Stimulated activated CD8-positive, alpha-beta memory T cell treated with anti-CD3 and anti-CD28 coated beads, Interleukin-4, amount 100 ng/mL, for 48 hours (primary cell): ENCODE results near the gene ADAM23.

ENCODE experiments used
- DNase-seq: peaks from one replicate; pipeline ENCODE4 v3.0.0-alpha.2; 2020

The ADAM23 gene

GRCh38 chr2:206570199-206570598, 126.9 kb downstream of the ADAM23 start:
- no peak for DNase-seq

- no peak for DNase-seq
Measured at GRCh38 chr2:206572725-206573124, 129.4 kb downstream of the ADAM23 start.

GRCh38 chr2:206573793-206574192, 130.5 kb downstream of the ADAM23 start:
- no peak for DNase-seq

GRCh38 chr2:206584323-206585116, 141.2 kb downstream of the ADAM23 start:
- DNase-seq: no peak

GRCh38 chr2:206585335-206585734, 142.0 kb downstream of the ADAM23 start:
- no peak for DNase-seq

- no peak for DNase-seq
Measured at GRCh38 chr2:206586609-206587008, 143.3 kb downstream of the ADAM23 start.

- no peak for DNase-seq
Measured at GRCh38 chr2:206597717-206598218, 154.4 kb downstream of the ADAM23 start.

- no peak for DNase-seq
Measured at GRCh38 chr2:206603243-206603642, 159.9 kb downstream of the ADAM23 start.

- no peak for DNase-seq
Measured at GRCh38 chr2:206610451-206610850, 167.1 kb downstream of the ADAM23 start.

GRCh38 chr2:206611191-206611590, 167.9 kb downstream of the ADAM23 start:
- no peak for DNase-seq

- no peak for DNase-seq
Measured at GRCh38 chr2:206611736-206612135, 168.4 kb downstream of the ADAM23 start.

- no peak for DNase-seq
Measured at GRCh38 chr2:206614811-206615210, 171.5 kb downstream of the ADAM23 start.

GRCh38 chr2:206615417-206616089, 172.2 kb downstream of the ADAM23 start:
- no peak for DNase-seq

GRCh38 chr2:206616151-206616550, 172.8 kb downstream of the ADAM23 start:
- DNase-seq: no peak

- no peak for DNase-seq
Measured at GRCh38 chr2:206619011-206619410, 175.7 kb downstream of the ADAM23 start.

GRCh38 chr2:206626108-206626507, 182.8 kb downstream of the ADAM23 start:
- no peak for DNase-seq

- no peak for DNase-seq
Measured at GRCh38 chr2:206627632-206628031, 184.3 kb downstream of the ADAM23 start.

GRCh38 chr2:206631340-206631739, 188.0 kb downstream of the ADAM23 start:
- no peak for DNase-seq

GRCh38 chr2:206635015-206635414, 191.7 kb downstream of the ADAM23 start:
- no peak for DNase-seq

GRCh38 chr2:206639636-206640035, 196.3 kb downstream of the ADAM23 start:
- DNase-seq: no peak

- DNase-seq: no peak
Measured at GRCh38 chr2:206641226-206641625, 197.9 kb downstream of the ADAM23 start.

- DNase-seq: peak; percentile 38
Measured at GRCh38 chr2:206642075-206643025, 199.0 kb downstream of the ADAM23 start, which contains the start of gene FAM237A. Gene FAM237A (plus strand): TSS chr2:206642487. CDS start chr2:206644237, 1,750 bp downstream.

- DNase-seq: no peak
Measured at GRCh38 chr2:206647985-206648384, 204.7 kb downstream of the ADAM23 start.
